ENCODE data around the gene FGA.
"Not testable (repeated sequence)": the region's sequence is repeated elsewhere in the genome, so short reads cannot be mapped to it uniquely, and the experiment has no call there.

Gene FGA

DNA sequence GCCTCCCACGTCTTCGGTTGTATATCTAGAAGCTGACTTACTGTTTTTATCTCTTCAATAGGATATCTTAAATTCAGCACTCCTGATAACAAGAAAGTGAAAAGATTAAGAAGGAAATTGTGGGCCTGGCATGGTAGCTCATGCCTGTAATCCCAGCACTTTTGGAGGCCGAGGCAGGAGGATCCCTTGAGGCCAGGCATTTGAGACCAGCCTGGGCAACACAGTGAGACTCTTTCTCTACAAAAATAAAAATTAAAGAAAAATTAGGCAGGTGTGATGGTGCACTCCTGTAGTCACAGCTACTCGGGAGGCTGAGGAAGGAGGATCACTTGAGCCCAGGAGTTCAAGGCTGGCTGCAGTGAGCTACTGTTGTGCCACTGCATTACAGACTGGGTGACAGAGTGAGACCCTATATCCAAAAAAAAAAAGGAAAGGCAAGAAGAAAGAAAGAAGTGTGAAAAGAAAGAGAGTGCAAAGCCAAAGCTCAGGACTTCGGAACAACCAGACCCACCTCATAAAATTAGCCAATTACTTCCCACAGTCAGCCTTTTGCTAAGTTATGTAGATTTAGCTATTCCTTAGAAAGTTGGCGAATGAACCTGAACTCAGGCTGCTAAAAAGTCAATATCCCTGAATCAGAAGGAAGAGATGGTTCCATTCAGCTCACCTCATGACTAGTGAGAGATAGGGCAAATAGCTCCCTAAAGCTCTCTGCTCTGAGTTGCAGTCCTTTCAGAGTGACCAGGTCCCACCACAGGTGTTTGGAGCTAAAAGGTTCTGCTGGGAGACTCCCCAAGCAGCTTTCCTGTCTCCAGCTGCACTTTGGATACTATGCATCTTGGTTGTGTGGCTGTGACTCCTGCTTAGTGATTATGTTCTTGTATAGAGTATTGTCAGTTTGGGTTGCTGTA, 12.7 kb upstream of the FGA start:
- in situ Hi-C loops (cut with HindIII; ENCODE audit: low sequenced_read_pairs), result no loop called here
- no peak for DNase-seq (ENCODE audit: low read depth, low spot score)
- TF ChIP-seq CTCF (IDR thresholded peaks at IDR 0.05; ENCODE audit: low read depth, low read length), result no peak
- H3K4me3 ChIP-seq (ENCODE audit: low read depth, low read length), result no peak overlapping the region

DNA sequence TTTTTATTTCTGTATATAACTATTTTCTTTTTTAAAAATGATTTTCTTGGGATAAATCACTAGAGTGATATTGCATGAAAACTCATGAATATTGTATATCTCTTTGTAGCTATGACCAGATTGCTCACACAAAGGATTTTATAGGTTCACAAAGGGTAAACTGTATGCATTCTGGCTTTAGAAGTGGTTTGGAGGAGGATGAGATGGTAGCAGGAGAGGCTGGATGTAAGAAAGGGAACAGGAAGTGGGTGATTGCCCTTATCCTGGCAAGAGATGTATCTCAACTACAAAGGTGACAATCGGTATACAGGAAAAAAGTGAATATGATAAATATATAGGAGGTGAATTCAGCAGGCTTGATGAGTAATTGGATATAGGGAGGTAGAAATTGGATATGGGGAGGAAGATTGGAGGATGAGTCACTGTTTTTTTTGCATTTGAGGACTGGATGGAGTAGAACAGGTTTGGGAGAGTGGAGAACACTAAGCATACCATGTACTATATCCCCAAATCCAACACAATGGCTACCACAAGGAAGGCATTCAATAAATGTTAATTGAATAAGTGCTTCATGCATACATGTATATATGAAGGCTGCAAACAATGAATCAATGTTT, 12.0 kb upstream of the FGA start:
- no peak overlapping the region for H3K4me3 ChIP-seq (ENCODE audit: low read depth, low read length)
- no peak for TF ChIP-seq CTCF (IDR thresholded peaks at IDR 0.05; ENCODE audit: low read depth, low read length)
- no peak for DNase-seq (ENCODE audit: low read depth, low spot score)
- in situ Hi-C loops (cut with HindIII; ENCODE audit: low sequenced_read_pairs), result no loop called here

GRCh38 chr4:154597798-154598774, 7.5 kb upstream of the FGA start:
- DNase-seq (ENCODE audit: low read depth, low spot score), result no peak
- in situ Hi-C loops (cut with HindIII; ENCODE audit: low sequenced_read_pairs), result no loop called here
- TF ChIP-seq CTCF (IDR thresholded peaks at IDR 0.05; ENCODE audit: low read depth, low read length), result no peak
- H3K4me3 ChIP-seq (ENCODE audit: low read depth, low read length), result no peak overlapping the region

DNA sequence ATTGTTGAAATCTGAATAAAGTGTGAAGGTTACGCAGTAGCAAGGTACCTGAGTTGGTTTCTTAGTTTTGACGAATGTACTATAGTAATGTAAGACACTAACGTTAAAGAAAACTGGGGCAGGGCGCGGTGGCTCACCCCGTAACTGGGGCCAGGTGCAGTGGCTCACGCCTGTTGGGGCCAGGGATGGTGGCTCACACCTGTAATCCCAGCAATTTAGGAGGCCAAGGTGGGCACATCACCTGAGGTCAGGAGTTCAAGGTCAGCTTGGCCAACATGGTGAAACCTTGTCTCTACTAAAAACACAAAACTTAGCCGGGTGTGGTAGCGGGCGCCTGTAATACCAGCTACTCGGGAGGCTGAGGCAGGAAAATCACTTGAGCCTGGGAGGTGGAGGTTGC, 6.7 kb upstream of the FGA start:
- DNase-seq (ENCODE audit: low read depth, low spot score); H3K4me3 ChIP-seq (ENCODE audit: low read depth, low read length); in situ Hi-C loops (cut with HindIII; ENCODE audit: low sequenced_read_pairs): not testable (repeated sequence)

DNA sequence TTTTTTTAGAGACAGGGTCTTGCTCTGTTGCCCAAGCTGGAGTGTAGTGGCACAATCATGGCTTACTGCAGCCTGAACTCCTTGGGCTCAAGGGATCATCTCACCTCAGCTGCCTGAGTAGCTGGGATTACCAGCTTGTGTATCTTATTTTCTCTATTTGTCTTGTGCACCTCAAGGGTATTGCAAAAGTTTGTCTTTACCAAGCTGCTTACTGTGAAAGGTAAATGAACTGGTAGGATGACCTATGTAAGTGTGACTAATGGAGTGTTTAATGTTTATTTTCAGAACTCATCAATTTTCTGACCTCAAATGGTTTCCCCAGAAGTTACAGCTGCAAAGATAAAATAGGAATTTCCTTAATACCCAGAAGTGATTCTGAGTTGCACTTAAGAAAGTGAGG, 5.3 kb upstream of the FGA start:
- no peak overlapping the region for H3K4me3 ChIP-seq (ENCODE audit: low read depth, low read length)
- DNase-seq (ENCODE audit: low read depth, low spot score), result no peak
- in situ Hi-C loops (cut with HindIII; ENCODE audit: low sequenced_read_pairs), result no loop called here
- no peak for TF ChIP-seq CTCF (IDR thresholded peaks at IDR 0.05; ENCODE audit: low read depth, low read length)

DNA sequence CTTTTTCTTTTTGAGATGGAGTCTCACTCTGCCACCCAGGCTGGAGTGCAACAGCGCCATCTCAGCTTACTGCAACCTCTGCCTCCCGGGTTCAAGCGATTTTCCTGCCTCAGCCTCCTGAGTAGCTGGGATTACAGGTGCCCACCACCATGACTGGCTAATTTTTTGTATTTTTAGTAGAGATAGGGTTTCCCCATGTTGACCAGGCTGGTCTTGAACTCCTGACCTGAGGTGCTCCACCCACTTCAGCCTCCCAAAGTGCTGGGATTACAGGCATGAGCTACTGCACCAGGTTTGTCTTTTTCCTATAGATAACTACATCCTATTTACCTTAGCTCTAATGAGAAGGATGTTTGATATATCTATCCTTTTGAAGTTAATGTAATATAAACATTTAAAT, 3.8 kb upstream of the FGA start:
- DNase-seq (ENCODE audit: low read depth, low spot score); H3K4me3 ChIP-seq (ENCODE audit: low read depth, low read length); in situ Hi-C loops (cut with HindIII; ENCODE audit: low sequenced_read_pairs): not testable (repeated sequence)

DNA sequence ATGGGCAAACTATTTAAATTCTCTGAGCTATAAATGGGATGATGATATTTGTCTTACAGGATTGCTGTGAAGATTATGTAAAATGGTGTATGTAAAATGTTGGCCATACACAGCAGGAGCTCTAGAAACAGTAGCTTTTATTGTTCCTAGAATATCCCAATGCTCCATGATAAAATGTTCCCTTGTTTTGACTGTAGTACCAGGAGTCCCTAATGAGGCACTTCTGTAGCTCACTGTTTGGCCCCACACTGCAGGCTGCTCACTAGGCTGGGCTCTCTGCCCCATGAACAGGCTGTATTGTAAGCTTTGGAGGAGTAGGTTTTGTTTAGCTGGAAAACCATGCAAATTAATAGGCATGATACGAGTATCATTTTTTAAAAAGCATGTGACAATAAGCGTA, 3.3 kb upstream of the FGA start:
- TF ChIP-seq CTCF (IDR thresholded peaks at IDR 0.05; ENCODE audit: low read depth, low read length), result no peak
- in situ Hi-C loops (cut with HindIII; ENCODE audit: low sequenced_read_pairs), result no loop called here
- DNase-seq (ENCODE audit: low read depth, low spot score), result no peak

More for the DNA sequence above, 3.3 kb upstream of the FGA start:
- H3K4me3 ChIP-seq (ENCODE audit: low read depth, low read length), result no peak overlapping the region
